ENCODE data around the gene PROSER3. TPM values are rescaled to one million over a fixed set of nuclear protein-coding genes. Genes with fewer than 3 reads are reported as not detected.

Gene PROSER3
- polyA plus RNA-seq, 1 donor from 2014 or later: 1.2 TPM

GRCh38 chr19:35739275-35740107, 18.5 kb upstream of the PROSER3 start:
- no peaks in the 10 kb centered on the region for H3K9me3 ChIP-seq (ENCODE audit: low read length)
- no peak overlapping the region for H2AFZ ChIP-seq (ENCODE audit: low read depth, low read length)
- TF ChIP-seq SMC3 (conservative IDR thresholded peaks at IDR 0.05; ENCODE audit: poor library complexity): no peak
- TF ChIP-seq TAF1 (IDR thresholded peaks at IDR 0.05; ENCODE audit: low read depth): no peak
- TF ChIP-seq MXI1 (conservative IDR thresholded peaks at IDR 0.05; ENCODE audit: poor library complexity, severe bottlenecking): no peak
- no peak for TF ChIP-seq REST (IDR thresholded peaks at IDR 0.05; ENCODE audit: borderline replicate concordance)
- no peak for TF ChIP-seq POLR2AphosphoS5 (IDR thresholded peaks at IDR 0.05)
- TF ChIP-seq RAD21 (conservative IDR thresholded peaks at IDR 0.05): no peak
- no peak for TF ChIP-seq EP300 (conservative IDR thresholded peaks at IDR 0.05; ENCODE audit: poor library complexity, severe bottlenecking)
- TF ChIP-seq EZH2 (IDR thresholded peaks at IDR 0.05; ENCODE audit: borderline replicate concordance, insufficient read depth, low read length, poor library complexity, severe bottlenecking): no peak
- no peak overlapping the region for H3K27ac ChIP-seq (ENCODE audit: low read length)
- H3K79me2 ChIP-seq (replicated peaks; ENCODE audit: insufficient read depth, low read length): no peaks in the 10 kb centered on the region
- H3K4me3 ChIP-seq (ENCODE audit: low read length): peak overlapping the region; percentile 69
- H3K9ac ChIP-seq (ENCODE audit: low read length): no peak overlapping the region
- no peaks in the 10 kb centered on the region for H3K9me2 ChIP-seq (ENCODE audit: insufficient read depth, low read length)
- H3F3A ChIP-seq (ENCODE audit: insufficient read depth, low read length, poor library complexity, severe bottlenecking): no peaks in the 10 kb centered on the region
- no peaks in the 10 kb centered on the region for H3K36me3 ChIP-seq (ENCODE audit: insufficient read depth, low read length)
- peak overlapping the region; percentile 68 for H3K4me2 ChIP-seq (ENCODE audit: low read length)
- no peaks in the 10 kb centered on the region for H3K27me3 ChIP-seq (ENCODE audit: insufficient read depth, low read depth, low read length)
- no peaks in the 10 kb centered on the region for H4K20me1 ChIP-seq (ENCODE audit: insufficient read depth)

- Histone ChIP-seq H3K27me3 (ENCODE audit: insufficient read depth, low read depth, low read length) (no peaks in the 10 kb centered on the region), H3F3A (ENCODE audit: insufficient read depth, low read length, poor library complexity, severe bottlenecking) (no peaks in the 10 kb centered on the region), H3K79me2 (replicated peaks; ENCODE audit: insufficient read depth, low read length) (no peaks in the 10 kb centered on the region), H4K20me1 (ENCODE audit: insufficient read depth) (no peaks in the 10 kb centered on the region), H3K36me3 (ENCODE audit: insufficient read depth, low read length) (no peaks in the 10 kb centered on the region), H3K9me2 (ENCODE audit: insufficient read depth, low read length) (no peaks in the 10 kb centered on the region), H2AFZ (ENCODE audit: low read depth, low read length) (no peak overlapping the region), H3K9ac (ENCODE audit: low read length) (peak overlapping the region; percentile 42), H3K4me2 (ENCODE audit: low read length) (peak overlapping the region; percentile 68), H3K9me3 (ENCODE audit: low read length) (no peaks in the 10 kb centered on the region), H3K4me3 (ENCODE audit: low read length) (peak overlapping the region; percentile 69), H3K27ac (ENCODE audit: low read length) (no peak overlapping the region)
- TF ChIP-seq EZH2 (IDR thresholded peaks at IDR 0.05; ENCODE audit: borderline replicate concordance, insufficient read depth, low read length, poor library complexity, severe bottlenecking) (no peak), POLR2AphosphoS5 (IDR thresholded peaks at IDR 0.05) (no peak), EP300 (conservative IDR thresholded peaks at IDR 0.05; ENCODE audit: poor library complexity, severe bottlenecking) (no peak), TAF1 (IDR thresholded peaks at IDR 0.05; ENCODE audit: low read depth) (no peak), REST (IDR thresholded peaks at IDR 0.05; ENCODE audit: borderline replicate concordance) (no peak), SMC3 (conservative IDR thresholded peaks at IDR 0.05; ENCODE audit: poor library complexity) (no peak), CTCF (IDR thresholded peaks at IDR 0.05; ENCODE audit: poor library complexity, severe bottlenecking) (no peak), MXI1 (conservative IDR thresholded peaks at IDR 0.05; ENCODE audit: poor library complexity, severe bottlenecking) (no peak), RAD21 (conservative IDR thresholded peaks at IDR 0.05) (no peak)
Observed at GRCh38 chr19:35740108-35740422, 17.9 kb upstream of the PROSER3 start.
